ENCODE measurements around the gene PMVK. TPM values are rescaled to one million over a fixed set of nuclear protein-coding genes. Genes with fewer than 3 reads are reported as not detected.

The PMVK gene
- total RNA-seq, 1 experiment from 2014 or later = 24.0 TPM

DNA sequence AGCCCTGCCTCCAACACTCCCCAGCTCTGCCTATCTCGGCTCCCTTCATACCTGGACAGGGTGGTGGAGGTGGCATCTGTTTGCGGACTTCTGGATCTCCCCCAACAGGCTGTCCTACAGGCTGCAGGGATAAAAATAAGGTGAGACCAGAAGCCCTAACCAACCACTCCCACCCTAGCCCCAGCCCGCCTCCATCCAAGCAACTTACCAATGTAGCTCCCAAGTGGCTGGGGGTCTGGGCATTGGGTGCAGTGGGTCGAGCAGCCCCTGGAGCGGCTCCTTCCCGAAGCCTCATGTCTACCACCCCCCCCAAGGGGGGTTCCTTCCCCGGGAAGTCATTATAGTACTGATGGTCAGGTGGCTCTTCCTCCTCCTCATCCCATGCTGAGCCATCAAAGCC is 29.6 kb upstream of the PMVK start:
- TF ChIP-seq JUND (IDR thresholded peaks at IDR 0.05) (no peak), ZFX (IDR thresholded peaks at IDR 0.05) (no peak), SP1 (IDR thresholded peaks at IDR 0.05; ENCODE audit: low read depth) (no peak), TCF7L2 (IDR thresholded peaks at IDR 0.05; ENCODE audit: borderline replicate concordance, extremely low read depth, insufficient read depth, insufficient read length) (no peak)
- TF ChIP-seq, protein P1, sequence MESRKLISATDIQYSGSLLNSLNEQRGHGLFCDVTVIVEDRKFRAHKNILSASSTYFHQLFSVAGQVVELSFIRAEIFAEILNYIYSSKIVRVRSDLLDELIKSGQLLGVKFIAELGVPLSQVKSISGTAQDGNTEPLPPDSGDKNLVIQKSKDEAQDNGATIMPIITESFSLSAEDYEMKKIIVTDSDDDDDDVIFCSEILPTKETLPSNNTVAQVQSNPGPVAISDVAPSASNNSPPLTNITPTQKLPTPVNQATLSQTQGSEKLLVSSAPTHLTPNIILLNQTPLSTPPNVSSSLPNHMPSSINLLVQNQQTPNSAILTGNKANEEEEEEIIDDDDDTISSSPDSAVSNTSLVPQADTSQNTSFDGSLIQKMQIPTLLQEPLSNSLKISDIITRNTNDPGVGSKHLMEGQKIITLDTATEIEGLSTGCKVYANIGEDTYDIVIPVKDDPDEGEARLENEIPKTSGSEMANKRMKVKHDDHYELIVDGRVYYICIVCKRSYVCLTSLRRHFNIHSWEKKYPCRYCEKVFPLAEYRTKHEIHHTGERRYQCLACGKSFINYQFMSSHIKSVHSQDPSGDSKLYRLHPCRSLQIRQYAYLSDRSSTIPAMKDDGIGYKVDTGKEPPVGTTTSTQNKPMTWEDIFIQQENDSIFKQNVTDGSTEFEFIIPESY (IDR thresholded peaks at IDR 0.05; ENCODE audit: extremely low read depth, insufficient replicate concordance, low read length) = no peak
- H3K4me3 ChIP-seq (replicated peaks in 1 of 2; ENCODE audit: low read depth in 1 of 2, low read length in 2 of 2) = no peak overlapping the region
- no peaks in the 10 kb centered on the region for H3K9me3 ChIP-seq (ENCODE audit: control insufficient read depth in 1 of 2, insufficient read depth in 1 of 2, low read depth in 1 of 2, low read length in 2 of 2)
- H3K27ac ChIP-seq (ENCODE audit: low read depth, low read length) = no peak overlapping the region
- H2AFZ ChIP-seq (ENCODE audit: low read depth, low read length, poor library complexity, severe bottlenecking) = no peak overlapping the region
- no peaks in the 10 kb centered on the region for H3K27me3 ChIP-seq (ENCODE audit: insufficient read depth, low read length)
- peaks cover 60% of the 10 kb centered on the region for H3K79me2 ChIP-seq (ENCODE audit: insufficient read depth, low read length)
- no peak overlapping the region for H3K4me2 ChIP-seq (ENCODE audit: low read length)
- H4K20me1 ChIP-seq (ENCODE audit: insufficient read depth) = no peaks in the 10 kb centered on the region
- H3K4me1 ChIP-seq (ENCODE audit: control insufficient read depth in 1 of 2, insufficient read depth in 2 of 2, low read length in 2 of 2) = peaks cover 24 to 52% of the 10 kb centered on the region in 2 experiments
- ChIA-PET CTCF (no interaction called here), RAD21 (ENCODE audit: low non-redundant PET in 1 of 2, low total read pairs in 2 of 2, uncharacterized antibody in 2 of 2, unreplicated experiment in 2 of 2) (no interaction called here), POLR2A (no interaction called here)
- ATAC-seq (no peak), DNase-seq (ENCODE audit: low read depth, low spot score) (no peak)
- no TSS peak for BruUV-seq (replicated peaks)
- peaks cover 26 to 55% of the 10 kb centered on the region in 2 experiments; a peak in 3 of 4 replicates for H3K36me3 ChIP-seq (ENCODE audit: control insufficient read depth in 1 of 2, insufficient read depth in 2 of 2, low read length in 2 of 2)
- intact Hi-C loops (cut with micrococcal nuclease) = no loop called here
- H3K9ac ChIP-seq (ENCODE audit: low read length) = no peak overlapping the region
- H3K9me2 ChIP-seq (ENCODE audit: insufficient read depth) = no peaks in the 10 kb centered on the region

DNA sequence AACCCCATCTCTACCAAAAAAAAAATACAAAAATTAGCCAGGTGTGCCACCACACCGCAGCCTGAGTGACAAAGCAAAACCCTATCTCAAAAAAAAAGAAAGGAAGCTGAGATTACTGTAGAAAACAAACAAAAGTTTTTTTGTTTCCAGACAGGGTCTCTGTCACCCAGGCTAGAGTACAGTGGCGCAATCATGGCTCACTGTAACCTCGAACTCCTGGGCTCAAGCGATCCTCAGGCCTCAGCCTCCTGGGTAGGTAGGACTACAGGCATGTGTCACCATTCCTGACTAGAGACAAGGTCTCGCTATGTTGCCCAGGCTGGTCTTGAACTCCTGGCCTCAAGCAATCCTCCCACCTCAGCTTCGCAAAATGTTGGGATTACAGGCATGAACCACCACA is 27.8 kb upstream of the PMVK start:
- DNase-seq (ENCODE audit: low read depth, low spot score) (no peak), ATAC-seq (no peak)
- H3K9me2 ChIP-seq (ENCODE audit: insufficient read depth) = no peaks in the 10 kb centered on the region
- H3K4me3 ChIP-seq (replicated peaks in 1 of 2; ENCODE audit: low read depth in 1 of 2, low read length in 2 of 2) = no peak overlapping the region
- no peaks in the 10 kb centered on the region for H3K27me3 ChIP-seq (ENCODE audit: insufficient read depth, low read length)
- H4K20me1 ChIP-seq (ENCODE audit: insufficient read depth) = no peaks in the 10 kb centered on the region
- ChIA-PET POLR2A (interaction anchor here (1.0 to 1.4 kb wide), 2 partner anchors 8 to 9 kb away, joined by 3 to 5 read pairs; no protein-coding TSS in a partner anchor), CTCF (no interaction called here), RAD21 (ENCODE audit: low non-redundant PET in 1 of 2, low total read pairs in 2 of 2, uncharacterized antibody in 2 of 2, unreplicated experiment in 2 of 2) (no interaction called here)
- BruUV-seq (replicated peaks) = no TSS peak
- peak overlapping the region; percentile 24 for H3K27ac ChIP-seq (ENCODE audit: low read depth, low read length)
- no peaks in the 10 kb centered on the region for H3K9me3 ChIP-seq (ENCODE audit: control insufficient read depth in 1 of 2, insufficient read depth in 1 of 2, low read depth in 1 of 2, low read length in 2 of 2)
- intact Hi-C loops (cut with micrococcal nuclease) = loop anchor here (5.0 kb wide), 1 partner anchor 33 kb away; no protein-coding TSS in a partner anchor
- peaks cover 13 to 42% of the 10 kb centered on the region in 2 experiments for H3K4me1 ChIP-seq (ENCODE audit: control insufficient read depth in 1 of 2, insufficient read depth in 2 of 2, low read length in 2 of 2)
- H3K9ac ChIP-seq (ENCODE audit: low read length) = no peak overlapping the region
- no peak overlapping the region for H3K4me2 ChIP-seq (ENCODE audit: low read length)
- peaks cover 53% of the 10 kb centered on the region for H3K79me2 ChIP-seq (ENCODE audit: insufficient read depth, low read length)
- peaks cover 26 to 54% of the 10 kb centered on the region in 2 experiments; a peak in 3 of 4 replicates for H3K36me3 ChIP-seq (ENCODE audit: control insufficient read depth in 1 of 2, insufficient read depth in 2 of 2, low read length in 2 of 2)
- H2AFZ ChIP-seq (ENCODE audit: low read depth, low read length, poor library complexity, severe bottlenecking) = no peak overlapping the region
- no peak for TF ChIP-seq POLR2A (IDR thresholded peaks at IDR 0.05; ENCODE audit: borderline replicate concordance, extremely low read depth, insufficient read depth, insufficient read length)
- TF ChIP-seq TCF7L2 (IDR thresholded peaks at IDR 0.05; ENCODE audit: borderline replicate concordance, extremely low read depth, insufficient read depth, insufficient read length) = no peak
- TF ChIP-seq EGR1 (IDR thresholded peaks at IDR 0.05; ENCODE audit: low read depth) = no peak
- no peak for TF ChIP-seq RAD21 (IDR thresholded peaks at IDR 0.05; ENCODE audit: low read depth)
- TF ChIP-seq, protein P2, sequence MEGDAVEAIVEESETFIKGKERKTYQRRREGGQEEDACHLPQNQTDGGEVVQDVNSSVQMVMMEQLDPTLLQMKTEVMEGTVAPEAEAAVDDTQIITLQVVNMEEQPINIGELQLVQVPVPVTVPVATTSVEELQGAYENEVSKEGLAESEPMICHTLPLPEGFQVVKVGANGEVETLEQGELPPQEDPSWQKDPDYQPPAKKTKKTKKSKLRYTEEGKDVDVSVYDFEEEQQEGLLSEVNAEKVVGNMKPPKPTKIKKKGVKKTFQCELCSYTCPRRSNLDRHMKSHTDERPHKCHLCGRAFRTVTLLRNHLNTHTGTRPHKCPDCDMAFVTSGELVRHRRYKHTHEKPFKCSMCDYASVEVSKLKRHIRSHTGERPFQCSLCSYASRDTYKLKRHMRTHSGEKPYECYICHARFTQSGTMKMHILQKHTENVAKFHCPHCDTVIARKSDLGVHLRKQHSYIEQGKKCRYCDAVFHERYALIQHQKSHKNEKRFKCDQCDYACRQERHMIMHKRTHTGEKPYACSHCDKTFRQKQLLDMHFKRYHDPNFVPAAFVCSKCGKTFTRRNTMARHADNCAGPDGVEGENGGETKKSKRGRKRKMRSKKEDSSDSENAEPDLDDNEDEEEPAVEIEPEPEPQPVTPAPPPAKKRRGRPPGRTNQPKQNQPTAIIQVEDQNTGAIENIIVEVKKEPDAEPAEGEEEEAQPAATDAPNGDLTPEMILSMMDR (IDR thresholded peaks at IDR 0.05 in 2 of 3, conservative IDR thresholded peaks at IDR 0.05 in 1 of 3; ENCODE audit: borderline replicate concordance in 1 of 3, insufficient read depth in 1 of 3, low read depth in 2 of 3, low read length in 2 of 3) = no peak
- no peak for TF ChIP-seq ZFX (IDR thresholded peaks at IDR 0.05)
- TF ChIP-seq CEBPB (IDR thresholded peaks at IDR 0.05; ENCODE audit: low read depth) = no peak
- no peak for TF ChIP-seq CBX3 (IDR thresholded peaks at IDR 0.05; ENCODE audit: low read depth)
- no peak for TF ChIP-seq SP1 (IDR thresholded peaks at IDR 0.05; ENCODE audit: low read depth)
- TF ChIP-seq, protein P1 (IDR thresholded peaks at IDR 0.05; ENCODE audit: extremely low read depth, insufficient replicate concordance, low read length) = no peak
- TF ChIP-seq EZH2 (IDR thresholded peaks at IDR 0.05) = no peak
- TF ChIP-seq SRF (IDR thresholded peaks at IDR 0.05; ENCODE audit: low read depth) = no peak
- TF ChIP-seq FOSL1 (IDR thresholded peaks at IDR 0.05; ENCODE audit: low read depth) = no peak
- TF ChIP-seq EZH2phosphoT487 (IDR thresholded peaks at IDR 0.05; ENCODE audit: borderline replicate concordance) = no peak

Measured in HCT116 (cell line).